Adrenal gland (tissue), 12 donors: ENCODE measurements around the gene TSPOAP1. TPM values are rescaled to one million over a fixed set of nuclear protein-coding genes. Genes with fewer than 3 reads are reported as not detected.
A peak's percentile ranks its signal among the peaks of the same experiment; 100 is the strongest.

Source experiments
- DNase-seq, 7 donors: peaks; one replicate each; pipeline ENCODE4 v3.0.0-alpha.2; 2019 to 2020
- H3K27ac ChIP-seq, 5 donors: fragments of 200-600 bp; sonication (generic) in 4 of 5; 1 replicate in 3 of 5; 2 replicates in 2 of 5; pipeline versions ENCODE4 v1.5.1 to v1.8.0; 2016 to 2020; ENCODE audit warnings: mild to moderate bottlenecking in 1 of 5
- H3K27me3 ChIP-seq: fragments of 200-600 bp; 2 replicates; pipeline ENCODE4 v1.8.0; 2021
- H3K36me3 ChIP-seq, 2 donors: fragments of 200-600 bp; replicated peaks in 1 of 2; 1 replicate in 1 of 2; 2 replicates in 1 of 2; pipeline versions ENCODE4 v1.5.1 to v1.8.0; 2018 to 2022
- H3K4me1 ChIP-seq, 2 donors: fragments of 200-600 bp; replicated peaks in 1 of 2; 1 replicate in 1 of 2; 2 replicates in 1 of 2; pipeline versions ENCODE4 v1.5.1 to v1.8.0; 2018 to 2021
- H3K4me3 ChIP-seq, 4 donors: fragments of 200-600 bp; sonication (generic) in 3 of 4; one replicate each; pipeline ENCODE4 v1.5.1; 2016 to 2018
- H3K9me3 ChIP-seq, 3 donors: fragments of 200-600 bp; sonication (generic) in 1 of 3; replicated peaks in 1 of 3; 1 replicate in 2 of 3; 2 replicates in 1 of 3; pipeline versions ENCODE4 v1.5.1 to v1.8.0; 2016 to 2021
- POLR2A ChIP-seq, 2 donors: fragments of 450-650 bp; IDR thresholded peaks; one replicate each; pipeline ENCODE4 v1.6.1; 2017; ENCODE audit warnings: antibody characterized with exemption in 2 of 2, mild to moderate bottlenecking in 2 of 2, moderate library complexity in 1 of 2
- WGBS, 4 donors: extraction: QIAGEN DNeasy Blood & Tissue Kit in 2 of 4; methylation state at CpG; one replicate each; pipeline versions ENCODE4 v1.1.5 to v1.1.7; 2013 to 2017; 5-methylcytosine and 5-hydroxymethylcytosine counted together
- intact Hi-C, 2 donors: fragments of 100-400 bp; cut with DNase I; formaldehyde crosslinking; loops; one replicate each; pipeline versions ENCODE4 v1.14.1 to v1.15.0; 2022 to 2023
- polyA plus RNA-seq, 3 donors: library from polyadenylated mRNA; stranded (reverse); fragments of 200-250 nt in 2 of 3; fragments of 350-450 nt in 1 of 3; fragmentation: Illumina TruSeq in 1 of 3; extraction: RNeasy Lipid Tissue Mini Kit (QIAGEN cat#74804) in 1 of 3; gene quantifications; one replicate each; pipeline ENCODE4 v1.2.3, GENCODE V29; 2013 to 2014
- total RNA-seq, 9 donors: library from RNA; depleted of rRNA in 4 of 9; stranded (reverse); fragments of >200 nt in 4 of 9; fragments of 120-200 nt in 1 of 9; fragmentation: NEBNext Ultra II Directional in 1 of 9; extraction: Animal tissue kit (Norgen Biotek cat#: 25700) in 1 of 9; gene quantifications; one replicate each; pipeline versions ENCODE4 v1.1.0 to v1.2.4, GENCODE V29; 2013 to 2023
- TF ChIP-seq, protein P1 (sequence below), 6 experiments: fragments of 450-650 bp in 4 of 6; fragments of 200-600 bp in 2 of 6; sonication (generic) in 1 of 6; IDR thresholded peaks; 1 replicate in 5 of 6; 2 replicates in 1 of 6; pipeline versions ENCODE4 v1.5.1 to v1.8.0; 2016 to 2021; ENCODE audit warnings: antibody characterized with exemption in 6 of 6, mild to moderate bottlenecking in 2 of 6, moderate library complexity in 1 of 6
- donor health status: healthy with polysubstance abuse.
- donor health status: Bipolar disorder and iron deficiency.
- donor health status: DM: yes; HTN: yes; CAD: no.
- donor health status: DM: no; HTN: no; CAD: no.
- donor health status: DM: no; HTN: no; CAD: no.
- donor health status: DM: yes; HTN: yes; CAD: no.

Gene TSPOAP1
- total and polyA plus RNA-seq, 12 donors, result 4.7 to 140 (median 22.3) TPM

DNA sequence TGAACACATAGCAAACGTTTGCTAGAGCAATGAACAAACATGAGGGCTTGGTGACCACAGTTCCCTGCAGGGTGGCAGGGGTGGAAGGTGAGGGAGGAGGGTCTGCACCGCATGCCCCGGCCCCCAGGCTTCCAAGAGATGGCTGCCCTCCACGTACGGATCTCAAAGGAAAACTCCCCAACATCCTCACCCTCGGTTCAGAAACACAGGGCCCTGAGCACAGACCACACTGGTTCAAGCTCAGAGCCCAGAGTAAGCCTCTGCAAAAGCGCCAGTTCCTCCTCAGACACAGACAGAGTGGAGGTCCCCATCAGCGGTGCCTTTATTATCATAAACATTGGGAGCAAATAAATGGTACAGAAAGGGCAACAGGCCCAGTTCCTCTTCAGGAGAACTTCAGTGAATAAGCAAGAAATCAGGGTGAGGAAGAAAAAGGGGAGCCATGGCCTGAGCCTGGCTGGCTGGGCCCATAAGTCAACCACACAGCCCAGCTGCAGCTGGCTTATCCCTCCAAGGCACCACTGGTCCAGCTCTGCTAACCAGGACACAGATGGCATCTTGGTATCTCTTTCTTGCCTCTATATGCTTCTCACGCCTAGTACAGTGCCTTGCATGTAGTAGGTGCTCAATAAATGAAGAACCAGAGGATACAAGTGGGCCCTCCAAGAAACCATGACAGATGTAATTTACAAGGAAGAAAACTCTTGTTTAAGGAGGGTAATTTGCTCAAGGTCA, 58.9 kb downstream of the TSPOAP1 start:
- 70 to 88% (median 75%) methylated on average over 8 to 9 of the region's 9 CpGs for WGBS, 4 donors
- Histone ChIP-seq H3K4me3 (no peak overlapping the region), H3K9me3 (no peaks in the 10 kb centered on the region), H3K27me3 (peaks cover 6% of the 10 kb centered on the region), H3K4me1 (no peaks in the 10 kb centered on the region), H3K27ac (no peak overlapping the region), H3K36me3 (no peaks in the 10 kb centered on the region)
- DNase-seq, result peak in 2 of 7 donors; percentile 6
- intact Hi-C loops, result no loop called here
- TF ChIP-seq, protein P1, sequence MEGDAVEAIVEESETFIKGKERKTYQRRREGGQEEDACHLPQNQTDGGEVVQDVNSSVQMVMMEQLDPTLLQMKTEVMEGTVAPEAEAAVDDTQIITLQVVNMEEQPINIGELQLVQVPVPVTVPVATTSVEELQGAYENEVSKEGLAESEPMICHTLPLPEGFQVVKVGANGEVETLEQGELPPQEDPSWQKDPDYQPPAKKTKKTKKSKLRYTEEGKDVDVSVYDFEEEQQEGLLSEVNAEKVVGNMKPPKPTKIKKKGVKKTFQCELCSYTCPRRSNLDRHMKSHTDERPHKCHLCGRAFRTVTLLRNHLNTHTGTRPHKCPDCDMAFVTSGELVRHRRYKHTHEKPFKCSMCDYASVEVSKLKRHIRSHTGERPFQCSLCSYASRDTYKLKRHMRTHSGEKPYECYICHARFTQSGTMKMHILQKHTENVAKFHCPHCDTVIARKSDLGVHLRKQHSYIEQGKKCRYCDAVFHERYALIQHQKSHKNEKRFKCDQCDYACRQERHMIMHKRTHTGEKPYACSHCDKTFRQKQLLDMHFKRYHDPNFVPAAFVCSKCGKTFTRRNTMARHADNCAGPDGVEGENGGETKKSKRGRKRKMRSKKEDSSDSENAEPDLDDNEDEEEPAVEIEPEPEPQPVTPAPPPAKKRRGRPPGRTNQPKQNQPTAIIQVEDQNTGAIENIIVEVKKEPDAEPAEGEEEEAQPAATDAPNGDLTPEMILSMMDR (IDR thresholded peaks at IDR 0.05), result no peak
- TF ChIP-seq POLR2A (IDR thresholded peaks at IDR 0.05), result no peak

DNA sequence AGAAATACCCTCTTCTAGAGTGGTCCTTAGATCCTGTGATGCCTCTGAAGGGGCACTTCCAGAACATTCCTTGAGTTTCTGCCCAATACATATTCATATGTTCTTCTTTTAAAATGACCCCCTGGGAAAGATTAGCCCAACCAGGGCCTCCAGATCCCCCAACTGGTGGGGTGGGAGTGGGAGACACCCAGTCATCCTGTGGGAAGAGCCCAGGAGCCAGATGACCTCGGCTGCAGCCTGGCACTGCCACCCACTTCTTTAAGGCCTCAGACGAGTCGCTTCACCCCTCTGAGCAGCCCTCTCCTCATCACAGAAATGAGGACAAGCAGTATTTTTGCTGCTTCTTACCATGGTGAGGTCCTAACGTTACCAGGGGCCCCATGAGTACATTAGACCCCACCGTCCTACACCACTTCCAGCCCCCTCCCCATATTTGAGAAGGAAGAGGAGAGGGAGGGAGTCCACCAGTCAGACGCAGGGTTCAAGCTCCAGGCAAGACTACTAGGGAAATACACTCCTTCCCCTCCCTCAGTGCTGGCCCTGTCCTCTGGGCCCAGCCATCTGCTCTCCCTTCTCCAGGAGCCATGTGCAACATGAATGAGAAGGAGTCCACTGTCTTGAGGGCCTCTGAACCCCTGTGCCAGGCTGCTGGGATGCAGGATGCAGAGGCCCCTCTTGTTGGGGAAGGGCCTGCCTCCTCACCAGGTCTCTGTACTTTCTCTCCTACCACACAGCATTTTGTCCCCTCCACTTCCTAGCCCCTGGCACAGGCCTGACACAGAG, 59.6 kb downstream of the TSPOAP1 start:
- no peak overlapping the region for H3K27ac ChIP-seq
- no peaks in the 10 kb centered on the region for H3K9me3 ChIP-seq
- no peak for TF ChIP-seq POLR2A (IDR thresholded peaks at IDR 0.05)
- TF ChIP-seq, protein P1 (IDR thresholded peaks at IDR 0.05), result no peak
- intact Hi-C loops, result no loop called here
- H3K4me3 ChIP-seq, result no peak overlapping the region
- H3K27me3 ChIP-seq, result peaks cover 14% of the 10 kb centered on the region
- H3K4me1 ChIP-seq, result no peaks in the 10 kb centered on the region
- 65 to 73% (median 68%) methylated on average over 6 of the region's 6 CpGs for WGBS, 4 donors
- peak in 1 of 7 donors; percentile 14 for DNase-seq
- H3K36me3 ChIP-seq, result no peaks in the 10 kb centered on the region

DNA sequence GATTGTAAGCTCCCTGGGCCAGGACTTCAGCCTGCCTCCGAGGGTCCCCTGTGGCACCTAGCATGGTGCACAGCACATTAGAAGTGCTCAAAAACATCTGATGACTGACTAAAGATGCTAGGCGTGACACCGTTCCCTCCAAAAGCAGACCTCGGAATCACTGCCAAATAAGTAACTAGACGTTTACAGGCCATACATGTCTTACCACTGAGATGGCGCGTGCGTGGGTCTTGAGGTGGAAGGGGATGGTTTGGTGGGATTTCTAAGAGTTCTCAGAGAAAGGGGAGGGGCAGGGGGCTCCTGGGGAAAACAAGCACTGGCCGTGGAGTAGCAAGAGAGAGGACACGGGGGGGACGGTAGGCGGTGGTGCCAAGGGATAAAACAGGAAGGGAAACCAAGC, 60.3 kb downstream of the TSPOAP1 start:
- H3K4me1 ChIP-seq, result no peaks in the 10 kb centered on the region
- intact Hi-C loops, result no loop called here
- 76 to 86% (median 83%) methylated on average over 12 of the region's 12 CpGs for WGBS, 4 donors
- TF ChIP-seq, protein P1 (IDR thresholded peaks at IDR 0.05), result no peak
- no peak for TF ChIP-seq POLR2A (IDR thresholded peaks at IDR 0.05)
- H3K9me3 ChIP-seq, result no peaks in the 10 kb centered on the region
- H3K27me3 ChIP-seq, result peaks cover 20% of the 10 kb centered on the region
- DNase-seq, result peak in 2 of 7 donors; percentile 14 to 15
- H3K36me3 ChIP-seq, result no peaks in the 10 kb centered on the region
- no peak overlapping the region for H3K4me3 ChIP-seq
- H3K27ac ChIP-seq, result no peak overlapping the region
